Nephron (organoid): ENCODE data around the gene TSHR.
"Not testable (repeated sequence)": the region's sequence is repeated elsewhere in the genome, so short reads cannot be mapped to it uniquely, and the experiment has no call there.

Experiments used
- H3K27ac Mint-ChIP-seq, 3 experiments: 2 replicates each; pipeline ENCODE4 v1.8.0; 2020; ENCODE audit warnings: mixed read lengths in 3 of 3, mild to moderate bottlenecking in 2 of 3, moderate library complexity in 1 of 3
- H3K27me3 Mint-ChIP-seq: 2 replicates; pipeline ENCODE4 v1.8.0; 2021; ENCODE audit warnings: low read depth, mild to moderate bottlenecking, moderate library complexity, mixed read lengths
- H3K36me3 Mint-ChIP-seq: 2 replicates; pipeline ENCODE4 v1.8.0; 2020; ENCODE audit warnings: low read depth, mixed read lengths
- H3K4me1 Mint-ChIP-seq: 2 replicates; pipeline ENCODE4 v1.8.0; 2020; ENCODE audit warnings: mixed read lengths
- H3K4me3 Mint-ChIP-seq, 3 experiments: 2 replicates each; pipeline ENCODE4 v1.8.0; 2020; ENCODE audit warnings: mild to moderate bottlenecking in 3 of 3, mixed read lengths in 3 of 3, moderate library complexity in 2 of 3
- H3K9me3 Mint-ChIP-seq: 2 replicates; pipeline ENCODE4 v1.8.0; 2020; ENCODE audit warnings: mixed read lengths
- CTCF ChIP-seq, 3 experiments: fragments of 200-600 bp; sonication (generic); IDR thresholded peaks; one replicate each; pipeline ENCODE4 v1.5.0; 2021; ENCODE audit warnings: antibody characterized with exemption in 3 of 3; ENCODE audit not compliant: unreplicated experiment in 3 of 3

The TSHR gene

GRCh38 chr14:80955416-80955941, at the start of gene TSHR:
Gene TSHR, plus strand, starts transcription at chr14:80955621. Its CDS starts 60 bp downstream, at chr14:80955681.
- Mint-ChIP-seq H3K4me1 (no peaks in the 10 kb centered on the region), H3K4me3 (peak within 1 kb of the TSS; percentile 81 to 91 (median 83)), H3K9me3 (no peaks in the 10 kb centered on the region), H3K36me3 (no peaks in the 10 kb centered on the region), H3K27ac (no peak within 1 kb of the TSS), H3K27me3 (peaks cover 57% of the 10 kb centered on the region)
- TF ChIP-seq CTCF (IDR thresholded peaks at IDR 0.05; ENCODE audit: unreplicated experiment in 3 of 3), result no peak

- H3K9me3 Mint-ChIP-seq, result no peaks in the 10 kb centered on the region
- H3K27me3 Mint-ChIP-seq, result no peaks in the 10 kb centered on the region
Measured at GRCh38 chr14:80906336-80906735, 49.1 kb upstream of the TSHR start.

GRCh38 chr14:80906946-80907345, 48.5 kb upstream of the TSHR start:
- no peaks in the 10 kb centered on the region for H3K27me3 Mint-ChIP-seq
- H3K9me3 Mint-ChIP-seq, result no peaks in the 10 kb centered on the region
- peaks cover 8% of the 10 kb centered on the region for H3K4me1 Mint-ChIP-seq
- H3K36me3 Mint-ChIP-seq, result peaks cover 18% of the 10 kb centered on the region
- no peak overlapping the region for H3K4me3 Mint-ChIP-seq
- no peak for TF ChIP-seq CTCF (IDR thresholded peaks at IDR 0.05; ENCODE audit: unreplicated experiment in 3 of 3)
- H3K27ac Mint-ChIP-seq, result peak overlapping the region; percentile 66 to 86 (median 84)

More at GRCh38 chr14:80906336-80906735, 49.1 kb upstream of the TSHR start:
- TF ChIP-seq CTCF (IDR thresholded peaks at IDR 0.05; ENCODE audit: unreplicated experiment in 3 of 3), result no peak
- Mint-ChIP-seq H3K4me3 (no peak overlapping the region), H3K4me1 (peaks cover 8% of the 10 kb centered on the region), H3K27ac (peak overlapping the region; percentile 66 to 86 (median 84)), H3K36me3 (peaks cover 18% of the 10 kb centered on the region)

- H3K4me1 Mint-ChIP-seq, H3K36me3 Mint-ChIP-seq, H3K9me3 Mint-ChIP-seq, H3K27ac Mint-ChIP-seq, H3K27me3 Mint-ChIP-seq, H3K4me3 Mint-ChIP-seq: not testable (repeated sequence)
Measured at GRCh38 chr14:80912013-80912412, 43.4 kb upstream of the TSHR start.

GRCh38 chr14:80919622-80920021, 35.8 kb upstream of the TSHR start:
- no peak for TF ChIP-seq CTCF (IDR thresholded peaks at IDR 0.05; ENCODE audit: unreplicated experiment in 3 of 3)
- H3K9me3 Mint-ChIP-seq, result no peaks in the 10 kb centered on the region
- no peaks in the 10 kb centered on the region for H3K4me1 Mint-ChIP-seq
- no peak overlapping the region for H3K4me3 Mint-ChIP-seq
- no peaks in the 10 kb centered on the region for H3K27me3 Mint-ChIP-seq
- no peak overlapping the region for H3K27ac Mint-ChIP-seq
- peaks cover under 1% of the 10 kb centered on the region for H3K36me3 Mint-ChIP-seq

- Mint-ChIP-seq H3K36me3 (peaks cover 4% of the 10 kb centered on the region), H3K4me3 (no peak overlapping the region), H3K4me1 (peaks cover 7% of the 10 kb centered on the region)
Measured at GRCh38 chr14:80923368-80923767, 32.1 kb upstream of the TSHR start.

More at GRCh38 chr14:80923368-80923767, 32.1 kb upstream of the TSHR start:
- H3K27ac Mint-ChIP-seq, result no peak overlapping the region
- no peak for TF ChIP-seq CTCF (IDR thresholded peaks at IDR 0.05; ENCODE audit: unreplicated experiment in 3 of 3)
- H3K9me3 Mint-ChIP-seq, result peaks cover 5% of the 10 kb centered on the region
- H3K27me3 Mint-ChIP-seq, result no peaks in the 10 kb centered on the region
